GM20000 (cell line): ENCODE data around the gene IMPG1.
A peak's percentile ranks its signal among the peaks of the same experiment; 100 is the strongest.
"Not testable (repeated sequence)": the region's sequence is repeated elsewhere in the genome, so short reads cannot be mapped to it uniquely, and the experiment has no call there.

Experiments
- DNase-seq: peaks from one replicate; pipeline ENCODE4 v3.0.0; 2012; ENCODE audit warnings: low spot score
- CTCF ChIP-seq: IDR thresholded peaks from 2 replicates; pipeline ENCODE4 v1.5.1; 2012; ENCODE audit warnings: mild to moderate bottlenecking, control low read depth; ENCODE audit errors: extremely low read depth, missing control alignments

IMPG1 gene

GRCh38 chr6:75913040-75913439, 159.4 kb downstream of the IMPG1 start:
- TF ChIP-seq CTCF = no peak
- no peak for DNase-seq

- DNase-seq = no peak
- TF ChIP-seq CTCF = no peak
Measured at GRCh38 chr6:75907444-75907843, 165.0 kb downstream of the IMPG1 start.

- no peak for DNase-seq
Measured at GRCh38 chr6:75906871-75907270, 165.6 kb downstream of the IMPG1 start.

GRCh38 chr6:75905129-75905528, 167.3 kb downstream of the IMPG1 start:
- DNase-seq = not testable (repeated sequence)

More at GRCh38 chr6:75906871-75907270, 165.6 kb downstream of the IMPG1 start:
- TF ChIP-seq CTCF = no peak

GRCh38 chr6:75900216-75900615, 172.2 kb downstream of the IMPG1 start:
- DNase-seq = not testable (repeated sequence)

GRCh38 chr6:75896526-75896925, 175.9 kb downstream of the IMPG1 start:
- TF ChIP-seq CTCF = no peak

GRCh38 chr6:75893776-75894152, 178.7 kb downstream of the IMPG1 start:
- DNase-seq = no peak

More at GRCh38 chr6:75896526-75896925, 175.9 kb downstream of the IMPG1 start:
- DNase-seq = no peak

GRCh38 chr6:75893058-75893775, 179.2 kb downstream of the IMPG1 start:
- TF ChIP-seq CTCF = peak; percentile 45
- peak; percentile 31 for DNase-seq

More at GRCh38 chr6:75893776-75894152, 178.7 kb downstream of the IMPG1 start:
- no peak for TF ChIP-seq CTCF
